ENCODE measurements around the gene UBE2G1. TPM values are rescaled to one million over a fixed set of nuclear protein-coding genes. Genes with fewer than 3 reads are reported as not detected.
"Not testable (repeated sequence)": the region's sequence is repeated elsewhere in the genome, so short reads cannot be mapped to it uniquely, and the experiment has no call there.

The UBE2G1 gene
- total RNA-seq, 2 donors from 2014 or later: 67.3 to 70.1 TPM

GRCh38 chr17:4386406-4386805, 19.9 kb upstream of the UBE2G1 start:
- no peak for TF ChIP-seq CTCF (IDR thresholded peaks at IDR 0.05)
- H3K36me3 ChIP-seq: no peaks in the 10 kb centered on the region
- no peak overlapping the region for H3K27ac ChIP-seq

DNA sequence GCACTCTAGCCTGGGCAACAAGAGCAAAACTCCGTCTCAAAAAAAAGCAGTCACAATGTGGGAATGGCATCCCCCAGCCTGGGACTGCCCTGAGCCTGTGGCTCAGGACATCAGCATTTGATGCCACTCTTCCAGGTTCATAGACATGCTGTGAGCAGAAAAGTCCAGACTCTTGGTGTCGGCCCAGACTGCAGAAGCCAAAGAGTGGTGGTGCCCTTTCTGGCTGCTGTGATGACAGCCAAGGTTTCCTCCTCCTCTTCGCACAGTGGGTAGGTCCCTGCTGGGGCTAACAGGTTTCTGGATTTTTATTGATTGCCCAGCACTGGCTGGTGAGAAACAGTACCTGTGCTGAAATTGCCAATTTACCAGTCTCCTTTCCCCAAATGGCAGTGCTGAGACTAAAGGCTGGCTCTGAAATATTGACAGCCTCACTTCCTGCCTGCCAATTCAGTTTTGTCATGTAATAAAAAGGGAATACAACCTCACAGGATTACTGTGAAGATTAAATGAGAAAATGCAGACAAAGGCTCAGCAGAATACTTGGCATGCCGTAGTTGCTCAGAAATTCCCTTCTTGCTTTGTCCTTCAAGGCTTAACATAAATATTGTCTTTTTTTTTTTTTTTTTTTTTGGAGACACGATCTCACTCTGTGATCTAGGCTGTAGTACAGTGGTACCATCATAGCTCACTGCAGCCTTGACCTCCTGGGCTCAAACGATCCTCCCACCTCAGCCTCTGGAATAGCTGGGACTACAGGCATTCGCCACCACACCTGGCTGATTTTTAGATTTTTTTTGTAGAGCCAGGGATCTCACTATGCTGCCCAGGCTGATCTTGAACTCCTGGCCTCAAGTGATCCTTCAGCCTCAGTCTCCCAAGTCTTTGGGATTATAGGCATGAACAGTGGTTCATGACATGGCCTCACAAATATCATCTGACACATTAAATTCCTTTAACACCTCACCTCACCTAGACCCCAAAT, 15.5 kb upstream of the UBE2G1 start:
- no peak for DNase-seq
- Histone ChIP-seq H3K27me3 (no peaks in the 10 kb centered on the region), H3K4me1 (no peaks in the 10 kb centered on the region), H3K4me3 (no peak overlapping the region), H3K36me3 (no peaks in the 10 kb centered on the region), H3K27ac (no peak overlapping the region), H3K9me3 (no peaks in the 10 kb centered on the region), H3K9ac (ENCODE audit: low read depth in 2 of 2, low read length in 2 of 2) (no peak overlapping the region)
- no peak for TF ChIP-seq CTCF (IDR thresholded peaks at IDR 0.05)
- intact Hi-C loops (cut with DNase I): no loop called here

More at GRCh38 chr17:4386406-4386805, 19.9 kb upstream of the UBE2G1 start:
- H3K27me3 ChIP-seq: no peaks in the 10 kb centered on the region
- intact Hi-C loops (cut with DNase I): no loop called here
- H3K4me1 ChIP-seq: no peaks in the 10 kb centered on the region
- no peak for DNase-seq
- no peak overlapping the region for H3K4me3 ChIP-seq
- no peaks in the 10 kb centered on the region for H3K9me3 ChIP-seq
- no peak overlapping the region for H3K9ac ChIP-seq (ENCODE audit: low read depth in 2 of 2, low read length in 2 of 2)

DNA sequence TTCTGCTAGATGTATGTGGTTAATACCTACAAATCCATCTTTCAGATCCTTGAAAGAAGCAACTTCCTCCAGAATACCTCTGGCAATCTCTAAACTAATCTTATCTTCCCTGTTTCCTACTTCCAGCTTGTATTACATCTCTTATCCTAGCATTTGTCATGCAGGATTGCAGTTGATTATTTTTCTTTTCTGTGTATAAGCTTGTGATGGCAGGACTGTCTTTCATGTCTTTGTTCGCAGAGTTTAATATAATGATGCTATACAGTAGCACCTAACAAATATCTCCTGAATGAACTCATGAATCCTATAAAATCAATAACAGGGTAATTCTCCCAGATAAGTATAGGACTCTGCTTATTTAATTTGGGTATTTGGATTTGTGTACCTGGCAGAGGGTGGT, 12.2 kb upstream of the UBE2G1 start:
- intact Hi-C loops (cut with DNase I): no loop called here
- no peak for DNase-seq
- no peak overlapping the region for H3K9ac ChIP-seq (ENCODE audit: low read depth in 2 of 2, low read length in 2 of 2)

GRCh38 chr17:4377247-4377646, 10.8 kb upstream of the UBE2G1 start:
- H3K4me3 ChIP-seq; H3K27ac ChIP-seq; H3K9ac ChIP-seq (ENCODE audit: low read depth in 2 of 2, low read length in 2 of 2); DNase-seq; H3K9me3 ChIP-seq; H3K36me3 ChIP-seq; H3K4me1 ChIP-seq; intact Hi-C loops (cut with DNase I); H3K27me3 ChIP-seq: not testable (repeated sequence)

More for the DNA sequence above, 12.2 kb upstream of the UBE2G1 start:
- Histone ChIP-seq H3K27me3 (no peaks in the 10 kb centered on the region), H3K36me3 (no peaks in the 10 kb centered on the region), H3K27ac (no peak overlapping the region), H3K4me1 (no peaks in the 10 kb centered on the region), H3K9me3 (no peaks in the 10 kb centered on the region), H3K4me3 (no peak overlapping the region)
- no peak for TF ChIP-seq CTCF (IDR thresholded peaks at IDR 0.05)

- H3K27me3 ChIP-seq; DNase-seq; intact Hi-C loops (cut with DNase I): not testable (repeated sequence)
These were observed 9.4 kb upstream of the UBE2G1 start for GRCh38 chr17:4375796-4376440.

GRCh38 chr17:4375039-4375748, 8.7 kb upstream of the UBE2G1 start:
- Histone ChIP-seq H3K36me3 (no peaks in the 10 kb centered on the region), H3K27ac (no peak overlapping the region), H3K4me3 (no peak overlapping the region), H3K9me3 (no peaks in the 10 kb centered on the region), H3K9ac (ENCODE audit: low read depth in 2 of 2, low read length in 2 of 2) (no peak overlapping the region), H3K27me3 (no peaks in the 10 kb centered on the region), H3K4me1 (no peaks in the 10 kb centered on the region)
- TF ChIP-seq CTCF (IDR thresholded peaks at IDR 0.05): no peak
- intact Hi-C loops (cut with DNase I): no loop called here
- no peak for DNase-seq

More at GRCh38 chr17:4375796-4376440, 9.4 kb upstream of the UBE2G1 start:
- H3K27ac ChIP-seq; H3K4me3 ChIP-seq; H3K4me1 ChIP-seq; H3K9me3 ChIP-seq; H3K9ac ChIP-seq (ENCODE audit: low read depth in 2 of 2, low read length in 2 of 2); H3K36me3 ChIP-seq: not testable (repeated sequence)
